HG02943 (cell line): ENCODE results near the gene TK1.
A peak's percentile ranks its signal among the peaks of the same experiment; 100 is the strongest.
"Not testable (repeated sequence)": the region's sequence is repeated elsewhere in the genome, so short reads cannot be mapped to it uniquely, and the experiment has no call there.

Experiments
- ATAC-seq: cut with Tn5 transposase; IDR thresholded peaks from one replicate; pipeline ENCODE4 v1.9.1; 2021; ENCODE audit warnings: mild to moderate bottlenecking, low read depth, moderate library complexity; ENCODE audit not compliant: unreplicated experiment

Gene TK1

DNA sequence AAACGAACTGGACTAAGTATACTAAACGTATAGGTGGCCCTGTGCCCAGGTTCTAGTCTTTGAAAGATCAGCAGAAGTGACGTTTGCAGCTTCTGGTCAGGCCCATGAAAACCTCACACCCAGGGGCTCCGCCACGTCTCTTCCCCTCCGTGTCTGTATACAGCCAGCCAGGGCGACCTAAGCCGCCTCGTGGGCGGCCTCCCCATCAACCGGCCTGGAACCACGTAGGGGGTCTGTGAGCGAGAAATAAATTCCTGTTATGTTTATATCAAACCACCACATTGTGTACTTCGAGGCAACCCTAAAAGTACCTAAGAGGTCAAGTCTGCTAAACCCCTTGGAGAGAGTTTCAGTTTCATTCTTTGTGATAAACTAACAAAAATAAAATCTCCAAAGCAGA is 6.8 kb downstream of the TK1 start:
- no peak for ATAC-seq

DNA sequence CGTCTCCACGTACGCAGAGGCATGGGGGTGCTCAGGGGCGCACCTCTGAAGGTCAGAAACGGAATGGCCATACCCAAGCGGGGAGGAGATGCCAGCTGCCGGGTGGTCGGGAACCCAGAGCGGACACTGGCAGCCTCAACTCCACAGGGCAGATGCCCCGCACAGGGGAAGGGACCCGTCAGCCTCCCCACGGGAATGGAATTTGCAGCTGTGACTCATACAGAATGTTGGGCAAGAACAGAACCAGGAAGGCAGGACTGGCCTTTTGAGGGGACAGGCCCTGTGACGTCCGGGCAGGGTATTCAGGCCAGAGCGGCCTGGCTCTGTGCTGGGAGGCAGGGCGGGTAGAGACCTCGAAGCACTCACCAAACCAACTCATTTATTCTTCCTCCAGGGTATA is 7.5 kb downstream of the TK1 start:
- no peak for ATAC-seq

GRCh38 chr17:78176548-78177025 is 10.3 kb downstream of the TK1 start:
- no peak for ATAC-seq

DNA sequence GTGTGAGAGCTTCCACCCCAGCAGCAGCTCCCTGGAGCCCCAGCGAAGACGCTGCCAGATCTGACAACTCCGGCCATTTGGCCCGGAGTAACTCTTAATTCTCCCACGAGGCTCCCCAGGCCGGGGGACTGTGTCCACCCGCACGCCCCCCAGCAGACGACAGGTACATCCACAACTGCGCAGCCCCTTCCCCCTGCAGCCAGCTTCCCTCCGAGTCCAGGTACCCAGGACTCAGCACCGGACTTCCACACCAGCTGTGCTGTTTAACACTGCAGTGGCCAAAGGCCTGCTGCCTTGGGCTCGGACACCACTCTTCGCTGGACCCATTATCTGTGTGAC is 11.2 kb downstream of the TK1 start:
- ATAC-seq, result no peak

GRCh38 chr17:78174870-78175642 is 11.8 kb downstream of the TK1 start:
- ATAC-seq, result no peak

GRCh38 chr17:78174346-78174869 is 12.4 kb downstream of the TK1 start:
- ATAC-seq, result no peak

DNA sequence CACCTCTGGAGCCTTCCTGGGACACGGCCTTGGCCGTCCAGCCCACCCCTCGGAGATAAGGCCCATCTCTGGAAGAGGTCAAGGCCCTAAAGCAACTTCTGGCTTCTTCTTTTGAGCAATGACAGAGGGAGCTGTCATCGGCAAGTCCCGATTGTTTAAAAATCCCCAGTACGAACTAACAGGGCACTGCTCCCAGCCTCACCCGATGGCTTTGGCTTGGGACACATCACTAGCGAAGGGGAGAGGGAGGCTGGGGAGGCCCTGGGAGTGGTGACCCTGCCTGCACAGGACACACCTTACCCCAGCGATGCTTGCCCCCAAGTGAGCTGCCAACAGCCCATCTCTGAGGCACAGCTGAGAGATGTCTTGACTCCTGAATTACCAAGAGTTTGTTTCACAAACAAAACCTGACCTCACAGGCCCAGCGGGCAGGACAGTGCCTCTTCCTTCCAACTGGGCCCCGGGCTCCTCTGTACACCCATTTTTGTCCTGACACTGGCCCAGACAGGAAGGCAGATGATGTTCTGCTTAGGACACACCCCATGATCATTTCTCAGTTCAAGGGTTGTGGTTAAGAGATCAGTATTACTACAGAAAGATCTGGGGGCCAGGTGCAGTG is 13.6 kb downstream of the TK1 start:
- no peak for ATAC-seq

- ATAC-seq, result no peak
These were observed 14.4 kb downstream of the TK1 start for GRCh38 chr17:78172249-78173051.

DNA sequence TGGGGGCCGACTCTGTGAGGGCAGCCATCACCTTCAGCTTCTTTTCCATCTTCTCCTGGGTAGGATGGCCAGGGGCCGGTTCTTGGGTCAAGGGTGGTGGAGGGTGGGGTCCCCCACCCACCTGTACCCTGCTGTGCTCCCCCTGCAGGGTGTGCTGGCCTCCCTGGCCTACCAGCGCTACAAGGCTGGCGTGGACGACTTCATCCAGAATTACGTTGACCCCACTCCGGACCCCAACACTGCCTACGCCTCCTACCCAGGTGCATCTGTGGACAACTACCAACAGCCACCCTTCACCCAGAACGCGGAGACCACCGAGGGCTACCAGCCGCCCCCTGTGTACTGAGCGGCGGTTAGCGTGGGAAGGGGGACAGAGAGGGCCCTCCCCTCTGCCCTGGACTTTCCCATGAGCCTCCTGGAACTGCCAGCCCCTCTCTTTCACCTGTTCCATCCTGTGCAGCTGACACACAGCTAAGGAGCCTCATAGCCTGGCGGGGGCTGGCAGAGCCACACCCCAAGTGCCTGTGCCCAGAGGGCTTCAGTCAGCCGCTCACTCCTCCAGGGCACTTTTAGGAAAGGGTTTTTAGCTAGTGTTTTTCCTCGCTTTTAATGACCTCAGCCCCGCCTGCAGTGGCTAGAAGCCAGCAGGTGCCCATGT is 15.1 kb downstream of the TK1 start:
- ATAC-seq, result not testable (repeated sequence)

DNA sequence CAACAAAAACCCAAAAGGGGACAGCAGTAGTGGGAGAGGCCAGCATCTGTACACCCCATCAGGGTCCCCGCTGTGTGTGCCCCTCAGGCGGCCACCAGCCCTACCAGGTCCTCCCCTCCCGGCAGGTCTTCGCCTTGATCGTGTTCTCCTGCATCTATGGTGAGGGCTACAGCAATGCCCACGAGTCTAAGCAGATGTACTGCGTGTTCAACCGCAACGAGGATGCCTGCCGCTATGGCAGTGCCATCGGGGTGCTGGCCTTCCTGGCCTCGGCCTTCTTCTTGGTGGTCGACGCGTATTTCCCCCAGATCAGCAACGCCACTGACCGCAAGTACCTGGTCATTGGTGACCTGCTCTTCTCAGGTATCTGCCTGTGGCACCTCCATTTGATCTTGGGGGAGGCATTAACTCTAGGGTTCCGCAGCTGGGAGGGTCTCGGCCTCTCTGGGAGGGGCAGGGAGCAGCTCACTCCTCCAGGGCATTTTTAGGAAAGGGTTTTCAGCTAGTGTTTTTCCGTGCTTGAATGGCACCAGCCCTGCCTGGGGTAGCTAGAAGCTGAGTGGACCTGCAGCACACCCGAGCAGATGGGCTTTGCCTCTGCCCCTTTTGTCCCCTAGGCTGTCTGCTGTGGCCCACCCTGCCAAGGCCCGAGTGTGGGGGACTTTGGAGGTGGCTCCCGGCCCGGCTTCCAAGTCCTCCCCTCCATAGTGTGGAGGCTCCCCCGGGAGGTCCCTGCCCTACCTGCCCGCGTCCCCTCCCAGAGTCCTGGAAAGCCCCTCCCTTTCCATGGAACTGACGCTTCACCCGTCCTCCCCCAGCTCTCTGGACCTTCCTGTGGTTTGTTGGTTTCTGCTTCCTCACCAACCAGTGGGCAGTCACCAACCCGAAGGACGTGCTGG is 15.9 kb downstream of the TK1 start:
- no peak for ATAC-seq

DNA sequence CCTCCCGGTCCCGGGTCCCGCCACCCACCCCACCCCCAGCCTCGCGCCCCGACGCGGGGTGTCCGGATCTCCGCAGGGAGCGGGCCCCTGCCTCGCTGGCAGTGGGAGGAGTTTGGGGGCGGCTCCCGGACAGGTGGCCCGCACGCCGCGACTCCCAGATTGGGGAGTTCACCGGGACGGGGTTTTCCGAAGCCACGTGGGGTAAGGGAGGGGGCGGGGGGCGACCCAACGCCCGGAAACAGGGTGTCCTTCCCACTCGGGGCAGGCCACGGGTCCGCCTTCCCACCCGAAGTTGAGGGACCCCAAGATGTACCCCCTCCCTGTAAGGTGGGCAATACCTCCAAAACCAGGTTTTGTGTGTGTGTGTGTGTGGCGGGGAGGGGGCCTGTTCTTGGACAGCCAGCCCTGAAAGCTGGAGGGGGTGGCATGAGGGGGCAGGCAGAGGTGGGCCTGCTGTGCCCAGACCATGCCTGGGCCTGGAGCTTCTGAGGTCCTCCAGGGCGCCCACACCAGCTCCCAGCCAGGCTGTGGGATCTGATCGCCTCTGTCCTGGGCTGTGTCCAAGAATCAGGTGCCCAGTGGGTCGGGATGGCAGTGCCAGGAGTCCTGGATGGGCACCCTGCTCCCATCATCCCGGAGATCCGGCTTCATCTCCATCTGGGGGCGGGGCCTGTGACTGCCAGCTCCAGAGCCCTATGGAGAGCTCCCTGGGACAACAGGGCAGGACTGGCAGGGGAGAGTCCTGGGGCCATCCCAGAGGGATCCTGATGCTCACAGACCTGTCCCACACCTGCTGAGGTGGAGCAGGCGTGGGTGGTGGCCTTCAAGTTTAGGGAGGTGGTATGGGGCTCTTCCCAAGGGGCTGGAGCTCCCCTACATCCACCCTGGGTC is 17.7 kb downstream of the TK1 start:
- ATAC-seq, result peak; percentile 4

DNA sequence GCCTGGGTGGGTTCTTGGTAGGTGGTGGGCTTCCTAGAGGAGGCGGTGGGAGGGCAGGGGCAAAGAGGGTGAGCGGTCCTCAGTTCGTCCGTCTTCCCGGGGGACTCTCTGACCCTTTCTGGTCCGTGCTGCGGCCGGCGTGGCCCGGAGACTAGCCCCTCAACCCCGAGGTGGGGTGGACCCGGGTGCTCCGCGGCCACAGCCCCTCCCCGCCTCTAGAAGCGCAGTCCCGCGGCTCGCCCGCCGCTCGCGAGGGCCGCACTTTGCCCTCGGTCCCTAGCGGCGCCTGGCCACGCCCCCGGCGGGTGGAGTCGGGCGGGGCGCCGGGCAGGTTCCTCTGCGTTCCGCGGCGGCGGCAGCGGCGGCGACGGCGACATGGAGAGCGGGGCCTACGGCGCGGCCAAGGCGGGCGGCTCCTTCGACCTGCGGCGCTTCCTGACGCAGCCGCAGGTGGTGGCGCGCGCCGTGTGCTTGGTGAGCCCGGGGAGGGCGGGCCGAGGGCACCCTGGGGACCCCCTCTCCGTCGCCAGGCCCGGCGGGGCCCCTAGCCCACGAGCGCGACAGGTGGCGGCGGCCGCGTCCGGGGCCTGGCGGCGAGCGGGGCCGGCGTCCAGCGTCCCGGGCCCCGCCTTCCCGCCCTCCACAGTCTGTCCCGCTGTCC is 18.5 kb downstream of the TK1 start, which contains the start of gene SYNGR2:
SYNGR2 (plus strand) TSS at position 340 of the 661 bp plus-strand sequence; CDS start at position 376, 36 bp downstream.
- ATAC-seq, result peak; percentile 55

GRCh38 chr17:78166416-78166815 is 20.4 kb downstream of the TK1 start:
- no peak for ATAC-seq

GRCh38 chr17:78164748-78165607 is 21.9 kb downstream of the TK1 start:
- ATAC-seq, result no peak

DNA sequence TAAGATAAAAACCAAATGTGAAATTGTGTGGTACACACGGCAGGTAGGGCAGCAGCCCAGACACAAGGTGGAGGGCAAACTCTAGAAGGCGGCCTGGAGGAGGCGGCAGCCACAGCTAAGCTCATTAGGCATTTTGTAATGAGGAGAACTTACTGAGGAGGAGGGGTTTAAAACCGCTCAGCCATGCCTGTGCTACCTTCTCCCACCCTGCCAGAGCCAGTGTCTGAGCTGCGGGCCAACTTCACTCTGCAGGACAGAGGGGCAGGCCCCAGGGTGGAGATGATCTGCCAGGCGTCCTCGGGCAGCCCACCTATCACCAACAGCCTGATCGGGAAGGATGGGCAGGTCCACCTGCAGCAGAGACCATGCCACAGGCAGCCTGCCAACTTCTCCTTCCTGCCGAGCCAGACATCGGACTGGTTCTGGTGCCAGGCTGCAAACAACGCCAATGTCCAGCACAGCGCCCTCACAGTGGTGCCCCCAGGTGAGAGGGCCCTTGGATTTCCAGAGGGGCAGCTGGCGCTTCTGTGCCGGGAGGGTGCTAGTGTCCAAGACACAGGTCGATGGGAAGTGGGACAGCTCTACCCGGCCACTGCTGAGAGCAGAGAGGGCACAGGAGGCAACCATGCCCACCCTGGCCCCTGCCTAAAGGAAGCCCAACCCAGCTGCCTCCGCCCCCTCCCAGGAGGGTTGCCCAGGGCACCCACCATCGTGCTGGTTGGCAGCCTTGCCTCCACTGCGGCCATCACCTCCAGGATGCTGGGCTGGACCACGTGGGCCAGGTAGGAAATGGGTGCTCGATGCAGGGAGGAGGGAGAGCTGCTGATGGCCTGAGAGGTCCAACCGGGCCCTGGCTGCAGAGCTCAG is 22.7 kb downstream of the TK1 start:
- no peak for ATAC-seq

- ATAC-seq, result no peak
These were observed 27.2 kb downstream of the TK1 start for GRCh38 chr17:78159575-78160158.
